ENCODE results near the gene MDM4.

GRCh38 chr1:204584699-204585372 is 68.6 kb downstream of the MDM4 start:
- no peak for TF ChIP-seq POLR2A (IDR thresholded peaks at IDR 0.05)
- TF ChIP-seq CTCF (IDR thresholded peaks at IDR 0.05): no peak
